ENCODE data around the gene ATP2A2.
A peak's percentile ranks its signal among the peaks of the same experiment; 100 is the strongest.

GRCh38 chr12:110245369-110245772, 35.7 kb upstream of the ATP2A2 start:
- TF ChIP-seq CTCF (IDR thresholded peaks at IDR 0.05; ENCODE audit: low read depth, low read length): peak; percentile 93
- no peak for TF ChIP-seq POLR2A (IDR thresholded peaks at IDR 0.05; ENCODE audit: extremely low read depth, insufficient read length)
- TF ChIP-seq MAX (IDR thresholded peaks at IDR 0.05; ENCODE audit: low read depth, low read length): no peak
